Stimulated activated CD8-positive, alpha-beta memory T cell treated with anti-CD3 and anti-CD28 coated beads, Interleukin-15, amount 100 ng/mL, for 24 hours (primary cell): ENCODE results near the gene NHEJ1.

ENCODE experiments used
- DNase-seq: peaks from one replicate; pipeline ENCODE4 v3.0.0-alpha.2; 2020; ENCODE audit warnings: low read depth

Gene NHEJ1

GRCh38 chr2:219167997-219168396 is 7.4 kb upstream of the NHEJ1 start:
- no peak for DNase-seq

- DNase-seq = no peak
Measured at GRCh38 chr2:219165058-219165911, 4.7 kb upstream of the NHEJ1 start.

DNA sequence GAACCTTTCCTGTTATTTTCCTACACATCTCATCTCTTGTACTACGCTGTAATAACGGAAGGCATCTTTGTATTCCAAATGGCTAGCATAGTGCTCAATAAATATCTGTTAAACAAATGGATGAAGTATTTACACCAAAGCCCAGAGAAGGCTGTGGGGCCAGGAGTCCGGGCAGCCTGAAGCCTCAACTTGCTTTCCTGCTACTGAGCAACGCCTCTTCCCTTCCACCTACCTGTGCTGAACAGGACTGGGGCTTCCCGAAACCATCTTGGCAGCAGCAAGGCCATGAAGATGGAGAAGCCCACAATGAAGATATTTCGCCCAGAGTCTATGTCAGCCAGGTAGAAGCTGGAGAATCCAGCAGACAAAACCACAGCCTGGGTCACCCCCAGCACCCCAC is 2.5 kb upstream of the NHEJ1 start:
- DNase-seq = no peak

DNA sequence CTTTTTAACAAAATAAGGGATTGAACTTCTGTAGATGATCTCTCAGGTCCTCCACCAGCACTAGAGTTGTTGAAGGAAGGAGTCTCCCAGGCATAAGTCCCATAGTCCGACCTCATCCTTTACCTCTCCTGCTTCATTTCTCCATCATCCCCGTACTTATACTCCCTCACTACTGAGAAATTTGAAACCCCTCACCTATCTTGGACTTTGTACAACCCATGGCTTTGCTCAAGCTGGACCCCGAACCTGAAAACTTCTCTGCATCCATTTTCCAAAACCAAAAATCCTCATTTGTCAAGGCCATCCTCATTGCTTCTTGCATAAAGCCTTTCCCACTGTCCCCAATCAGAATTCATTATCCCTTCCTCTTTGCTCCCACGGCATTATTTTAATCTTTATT is 482 bp upstream of the NHEJ1 start:
- no peak for DNase-seq

DNA sequence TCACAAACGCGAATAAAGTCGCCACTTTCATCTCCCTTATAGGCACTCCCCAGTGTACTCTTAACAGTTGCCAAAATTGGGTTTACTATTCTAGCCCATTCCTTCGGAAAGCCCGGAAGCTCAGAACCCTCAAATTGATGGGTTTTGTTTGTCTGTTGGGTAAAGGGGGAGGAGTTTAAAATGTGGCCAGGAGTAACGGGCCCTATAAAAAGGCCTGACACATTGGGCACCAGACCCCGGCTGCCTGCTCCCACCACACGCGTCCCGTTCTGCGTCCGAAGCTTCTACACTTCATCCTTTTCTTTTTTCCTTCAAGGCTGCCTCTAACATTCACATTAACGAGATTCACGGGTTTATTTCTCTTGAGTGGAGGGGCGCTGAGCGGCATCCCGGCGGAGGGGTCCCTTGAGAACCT is 837 bp downstream of the NHEJ1 start:
- no peak for DNase-seq

- no peak for DNase-seq
Measured at GRCh38 chr2:219158586-219158985, 2.0 kb downstream of the NHEJ1 start.

DNA sequence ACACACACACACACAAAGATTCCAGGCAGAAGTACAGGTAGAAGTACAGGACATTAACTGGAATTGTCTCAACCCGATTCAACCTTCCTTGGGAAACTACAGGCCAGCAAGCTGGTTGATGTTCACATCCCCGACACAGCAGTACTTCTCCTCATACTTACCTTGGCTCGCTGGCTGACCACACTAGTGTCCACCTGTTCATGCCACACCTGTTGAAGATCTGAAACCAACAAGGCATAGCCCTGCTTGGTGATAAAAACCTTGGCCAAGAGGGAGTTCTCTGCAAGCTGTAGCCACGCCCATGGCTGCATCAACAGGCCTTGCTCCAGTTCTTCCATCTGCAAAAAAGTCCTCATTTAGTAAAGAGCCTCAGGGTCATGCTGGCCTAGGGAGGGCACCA is 2.6 kb downstream of the NHEJ1 start:
- DNase-seq = no peak

DNA sequence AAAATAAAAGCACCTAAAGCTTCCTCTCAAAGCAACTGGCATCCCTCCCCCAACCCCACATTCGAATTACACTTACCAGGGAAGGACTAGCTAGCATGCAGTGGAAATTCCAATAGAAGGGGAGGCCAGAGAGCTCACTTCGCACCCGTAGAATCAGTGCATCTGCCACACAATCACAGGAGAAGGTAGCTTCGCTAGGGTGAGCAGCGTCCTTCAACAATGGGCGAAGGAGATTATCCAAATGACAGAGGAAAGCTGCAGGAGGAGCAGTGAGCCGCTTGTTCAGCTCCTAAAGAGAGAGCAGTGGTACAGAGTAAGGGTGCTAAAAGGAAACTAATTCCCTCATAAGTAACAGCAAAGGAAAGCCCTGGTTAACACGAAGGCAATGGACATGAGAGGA is 3.2 kb downstream of the NHEJ1 start:
- DNase-seq = no peak

- DNase-seq = no peak
Measured at GRCh38 chr2:219155054-219155644, 5.5 kb downstream of the NHEJ1 start.

GRCh38 chr2:219149667-219150066 is 10.9 kb downstream of the NHEJ1 start:
- DNase-seq = no peak

DNA sequence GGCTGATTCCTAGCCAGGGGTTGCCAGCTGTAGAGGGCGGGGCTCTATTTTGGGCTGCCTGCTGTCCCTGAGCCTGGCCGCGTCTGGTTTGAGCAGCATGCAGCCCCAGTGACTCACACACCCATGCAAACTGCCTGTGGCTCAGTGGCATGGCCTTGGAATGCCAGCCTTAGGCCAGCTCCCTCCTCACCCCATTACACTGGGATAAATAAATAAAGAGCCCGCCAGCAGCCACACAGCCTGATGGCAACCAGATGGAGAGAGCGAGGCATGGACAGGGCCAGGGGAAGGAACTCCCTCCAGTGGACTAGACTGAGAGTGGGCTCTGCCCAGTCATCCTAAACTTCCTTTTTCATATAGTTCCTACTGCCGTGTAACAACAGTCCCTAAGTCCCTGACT is 18.3 kb downstream of the NHEJ1 start:
- DNase-seq = no peak

DNA sequence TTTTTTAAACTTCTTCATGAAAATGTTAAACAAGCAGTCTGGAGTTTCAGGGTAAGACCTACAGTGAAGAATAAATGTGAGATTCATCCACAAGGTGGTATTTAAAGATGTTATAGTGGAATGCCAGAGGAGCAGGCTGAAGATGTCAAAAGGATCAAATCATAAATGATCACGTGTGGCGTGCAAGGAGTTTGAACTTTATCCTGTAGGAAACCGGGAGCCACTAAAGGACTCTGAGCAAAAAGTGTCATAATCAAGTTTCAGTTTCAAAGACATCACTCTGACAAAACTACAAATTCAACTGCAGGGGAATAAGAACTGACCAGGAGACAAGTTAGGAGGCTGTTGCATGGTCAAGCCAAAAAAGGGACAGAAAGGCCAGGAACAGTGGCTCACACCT is 19.9 kb downstream of the NHEJ1 start:
- no peak for DNase-seq

- DNase-seq = no peak
Measured at GRCh38 chr2:219133976-219134375, 26.6 kb downstream of the NHEJ1 start.

GRCh38 chr2:219131744-219132143 is 28.9 kb downstream of the NHEJ1 start:
- DNase-seq = no peak

DNA sequence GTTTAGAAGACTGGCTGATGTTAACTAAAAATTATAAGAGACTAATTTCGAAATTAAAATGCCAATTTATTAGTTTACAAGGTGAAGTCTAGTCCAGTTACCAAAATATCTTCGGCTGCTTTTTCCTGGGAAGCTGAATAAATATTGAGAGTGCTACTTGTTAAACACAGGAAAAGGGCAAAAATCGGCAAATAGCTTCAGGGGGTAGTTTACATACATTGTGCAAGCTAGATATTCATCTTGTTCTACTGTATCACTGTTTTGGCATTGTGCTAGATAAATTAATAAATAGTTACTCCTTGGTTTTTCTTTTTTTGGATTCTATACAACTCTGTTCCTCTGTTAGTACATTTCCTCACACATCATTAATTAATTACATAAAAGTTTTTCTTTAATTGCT is 29.3 kb downstream of the NHEJ1 start:
- no peak for DNase-seq

- no peak for DNase-seq
Measured at GRCh38 chr2:219129589-219129988, 31.0 kb downstream of the NHEJ1 start.

DNA sequence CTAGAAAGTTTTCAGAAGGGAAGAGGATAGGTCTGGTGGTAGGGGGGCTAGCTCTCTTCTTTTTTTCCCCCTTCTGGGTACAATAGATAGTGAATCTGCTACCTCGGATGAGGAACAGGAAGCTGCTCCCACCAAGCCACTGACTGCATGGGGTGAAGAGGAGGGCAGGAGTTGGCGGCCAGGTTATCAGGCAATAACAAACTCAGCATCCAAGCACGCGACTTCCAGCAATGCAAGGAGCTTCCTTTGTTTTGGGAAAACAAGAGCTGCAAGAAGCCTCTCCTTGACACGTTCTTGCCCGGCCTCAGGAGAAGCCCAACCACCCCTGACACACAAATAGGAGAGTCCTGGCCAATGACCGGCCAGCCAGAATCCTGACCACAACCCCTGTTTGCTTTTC is 32.2 kb downstream of the NHEJ1 start:
- no peak for DNase-seq

DNA sequence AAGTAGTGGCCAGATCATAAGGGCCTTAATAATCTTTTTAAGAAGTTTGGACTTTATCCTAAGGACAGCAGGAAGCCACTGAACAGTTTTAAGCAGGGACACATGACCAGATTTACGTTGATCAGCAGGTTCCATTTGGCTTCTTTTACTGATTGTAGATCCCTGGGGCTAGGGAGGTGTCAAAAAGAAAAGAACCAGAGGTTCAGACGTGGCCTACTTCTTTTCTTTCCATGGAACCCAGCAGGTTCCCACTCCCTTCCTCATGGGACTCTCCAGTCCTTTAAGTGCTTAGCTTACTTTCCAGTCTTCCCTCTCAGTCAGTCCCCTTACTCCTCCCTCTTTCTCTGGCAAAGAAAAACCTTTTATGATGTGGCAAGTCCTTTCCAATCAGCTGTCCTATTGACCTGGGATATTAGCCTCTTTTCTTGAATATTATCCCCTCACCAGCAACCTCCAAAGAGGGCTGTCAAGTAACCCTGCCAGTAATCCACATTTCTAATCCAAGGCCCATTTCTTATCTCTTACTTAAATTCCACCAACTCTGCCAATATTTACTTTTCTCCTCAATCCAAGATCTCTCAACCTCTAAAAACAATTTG is 33.5 kb downstream of the NHEJ1 start:
- no peak for DNase-seq

DNA sequence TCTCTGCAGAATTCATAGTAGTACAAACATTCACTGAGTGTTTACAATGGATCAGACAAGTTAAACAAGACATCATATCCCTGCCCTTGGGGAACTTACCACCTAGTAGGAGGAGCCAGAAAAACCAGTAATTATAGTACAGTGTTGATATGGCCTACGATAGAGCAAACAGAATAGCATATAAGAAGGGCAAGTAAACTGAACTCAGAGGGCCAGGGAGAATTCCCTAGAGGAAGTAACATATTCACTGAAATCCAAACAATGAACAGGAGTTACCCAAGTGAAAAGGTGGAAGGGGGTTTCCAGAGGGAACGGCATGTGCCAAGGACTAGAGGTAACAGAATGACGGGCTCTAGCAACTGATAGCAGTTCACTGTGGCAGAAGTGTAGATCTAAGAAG is 34.1 kb downstream of the NHEJ1 start:
- no peak for DNase-seq

- no peak for DNase-seq
Measured at GRCh38 chr2:219125886-219126270, 34.7 kb downstream of the NHEJ1 start.

DNA sequence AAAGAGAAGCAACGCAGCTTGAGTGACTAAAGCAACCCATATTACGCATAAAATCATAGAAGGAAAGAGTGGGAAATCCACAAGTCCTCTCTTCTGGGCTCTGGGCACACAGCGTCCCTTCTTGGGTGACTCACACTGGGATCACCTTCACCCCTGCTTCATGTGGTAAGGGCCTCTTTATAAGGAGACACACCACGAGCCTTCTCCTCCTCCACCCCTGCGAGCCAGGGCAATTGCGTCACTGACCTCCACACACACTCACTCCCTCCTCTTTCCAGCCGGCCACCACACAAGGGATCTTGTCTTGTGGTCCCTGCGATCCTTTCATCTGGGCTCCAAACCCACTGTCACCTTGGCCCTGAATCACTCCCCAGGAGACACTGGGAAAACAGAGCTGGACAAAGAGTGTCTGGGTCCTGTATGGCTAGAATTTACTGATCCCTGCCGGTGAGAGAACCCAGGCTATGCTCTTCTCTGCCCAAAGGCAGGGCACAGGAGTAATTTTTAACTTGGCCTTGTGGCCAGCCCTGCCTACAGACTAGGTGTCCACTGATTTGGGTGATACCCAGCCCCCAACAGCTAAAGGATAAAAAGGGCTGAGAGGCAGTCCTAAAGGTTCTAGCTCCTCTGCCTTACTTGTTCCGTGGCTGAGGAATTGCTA is 35.3 kb downstream of the NHEJ1 start:
- DNase-seq = no peak

GRCh38 chr2:219124381-219125110 is 36.1 kb downstream of the NHEJ1 start:
- DNase-seq = no peak
